Measurements from ENCODE around the gene SASH3.

DNA sequence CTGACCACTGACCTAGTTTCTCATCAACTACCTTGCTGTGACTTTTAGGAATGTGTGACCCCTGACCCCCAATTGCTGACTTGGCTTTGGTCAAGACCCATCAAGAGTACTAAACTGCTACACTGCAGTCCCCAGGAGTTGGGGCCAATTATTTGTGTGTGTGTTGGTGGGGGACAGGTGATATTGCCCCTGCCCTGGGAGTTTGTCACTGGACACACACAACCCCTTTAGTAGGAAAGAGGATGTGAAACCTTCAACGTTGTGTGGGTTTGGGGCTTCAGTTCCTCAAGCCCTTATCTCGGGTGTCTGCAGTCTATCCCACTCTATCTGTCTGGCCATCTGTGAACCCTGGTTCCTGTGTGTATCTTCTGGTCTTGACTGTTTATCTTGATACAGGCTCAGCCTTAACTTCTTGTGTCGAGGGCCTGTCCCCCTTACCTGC is 6.5 kb downstream of the SASH3 start:
- TF ChIP-seq, protein P1, sequence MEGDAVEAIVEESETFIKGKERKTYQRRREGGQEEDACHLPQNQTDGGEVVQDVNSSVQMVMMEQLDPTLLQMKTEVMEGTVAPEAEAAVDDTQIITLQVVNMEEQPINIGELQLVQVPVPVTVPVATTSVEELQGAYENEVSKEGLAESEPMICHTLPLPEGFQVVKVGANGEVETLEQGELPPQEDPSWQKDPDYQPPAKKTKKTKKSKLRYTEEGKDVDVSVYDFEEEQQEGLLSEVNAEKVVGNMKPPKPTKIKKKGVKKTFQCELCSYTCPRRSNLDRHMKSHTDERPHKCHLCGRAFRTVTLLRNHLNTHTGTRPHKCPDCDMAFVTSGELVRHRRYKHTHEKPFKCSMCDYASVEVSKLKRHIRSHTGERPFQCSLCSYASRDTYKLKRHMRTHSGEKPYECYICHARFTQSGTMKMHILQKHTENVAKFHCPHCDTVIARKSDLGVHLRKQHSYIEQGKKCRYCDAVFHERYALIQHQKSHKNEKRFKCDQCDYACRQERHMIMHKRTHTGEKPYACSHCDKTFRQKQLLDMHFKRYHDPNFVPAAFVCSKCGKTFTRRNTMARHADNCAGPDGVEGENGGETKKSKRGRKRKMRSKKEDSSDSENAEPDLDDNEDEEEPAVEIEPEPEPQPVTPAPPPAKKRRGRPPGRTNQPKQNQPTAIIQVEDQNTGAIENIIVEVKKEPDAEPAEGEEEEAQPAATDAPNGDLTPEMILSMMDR (IDR thresholded peaks at IDR 0.05): no peak
- TF ChIP-seq, protein P2, sequence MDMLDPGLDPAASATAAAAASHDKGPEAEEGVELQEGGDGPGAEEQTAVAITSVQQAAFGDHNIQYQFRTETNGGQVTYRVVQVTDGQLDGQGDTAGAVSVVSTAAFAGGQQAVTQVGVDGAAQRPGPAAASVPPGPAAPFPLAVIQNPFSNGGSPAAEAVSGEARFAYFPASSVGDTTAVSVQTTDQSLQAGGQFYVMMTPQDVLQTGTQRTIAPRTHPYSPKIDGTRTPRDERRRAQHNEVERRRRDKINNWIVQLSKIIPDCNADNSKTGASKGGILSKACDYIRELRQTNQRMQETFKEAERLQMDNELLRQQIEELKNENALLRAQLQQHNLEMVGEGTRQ (IDR thresholded peaks at IDR 0.05; ENCODE audit: borderline replicate concordance, low read depth, low read length): no peak
- TF ChIP-seq RAD21 (IDR thresholded peaks at IDR 0.05; ENCODE audit: low read length) (no peak), YY1 (IDR thresholded peaks at IDR 0.05; ENCODE audit: low read depth) (no peak), SMC3 (IDR thresholded peaks at IDR 0.05; ENCODE audit: low read depth, low read length) (no peak), FOSL2 (IDR thresholded peaks at IDR 0.05; ENCODE audit: borderline replicate concordance, low read depth) (no peak), MXI1 (IDR thresholded peaks at IDR 0.05; ENCODE audit: low read depth, low read length) (no peak), GATA2 (CRISPR knock-in tag; IDR thresholded peaks at IDR 0.05) (no peak)
- TF ChIP-seq, protein P3, sequence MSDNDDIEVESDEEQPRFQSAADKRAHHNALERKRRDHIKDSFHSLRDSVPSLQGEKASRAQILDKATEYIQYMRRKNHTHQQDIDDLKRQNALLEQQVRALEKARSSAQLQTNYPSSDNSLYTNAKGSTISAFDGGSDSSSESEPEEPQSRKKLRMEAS (IDR thresholded peaks at IDR 0.05; ENCODE audit: low read depth): no peak
- TF ChIP-seq, protein P4, sequence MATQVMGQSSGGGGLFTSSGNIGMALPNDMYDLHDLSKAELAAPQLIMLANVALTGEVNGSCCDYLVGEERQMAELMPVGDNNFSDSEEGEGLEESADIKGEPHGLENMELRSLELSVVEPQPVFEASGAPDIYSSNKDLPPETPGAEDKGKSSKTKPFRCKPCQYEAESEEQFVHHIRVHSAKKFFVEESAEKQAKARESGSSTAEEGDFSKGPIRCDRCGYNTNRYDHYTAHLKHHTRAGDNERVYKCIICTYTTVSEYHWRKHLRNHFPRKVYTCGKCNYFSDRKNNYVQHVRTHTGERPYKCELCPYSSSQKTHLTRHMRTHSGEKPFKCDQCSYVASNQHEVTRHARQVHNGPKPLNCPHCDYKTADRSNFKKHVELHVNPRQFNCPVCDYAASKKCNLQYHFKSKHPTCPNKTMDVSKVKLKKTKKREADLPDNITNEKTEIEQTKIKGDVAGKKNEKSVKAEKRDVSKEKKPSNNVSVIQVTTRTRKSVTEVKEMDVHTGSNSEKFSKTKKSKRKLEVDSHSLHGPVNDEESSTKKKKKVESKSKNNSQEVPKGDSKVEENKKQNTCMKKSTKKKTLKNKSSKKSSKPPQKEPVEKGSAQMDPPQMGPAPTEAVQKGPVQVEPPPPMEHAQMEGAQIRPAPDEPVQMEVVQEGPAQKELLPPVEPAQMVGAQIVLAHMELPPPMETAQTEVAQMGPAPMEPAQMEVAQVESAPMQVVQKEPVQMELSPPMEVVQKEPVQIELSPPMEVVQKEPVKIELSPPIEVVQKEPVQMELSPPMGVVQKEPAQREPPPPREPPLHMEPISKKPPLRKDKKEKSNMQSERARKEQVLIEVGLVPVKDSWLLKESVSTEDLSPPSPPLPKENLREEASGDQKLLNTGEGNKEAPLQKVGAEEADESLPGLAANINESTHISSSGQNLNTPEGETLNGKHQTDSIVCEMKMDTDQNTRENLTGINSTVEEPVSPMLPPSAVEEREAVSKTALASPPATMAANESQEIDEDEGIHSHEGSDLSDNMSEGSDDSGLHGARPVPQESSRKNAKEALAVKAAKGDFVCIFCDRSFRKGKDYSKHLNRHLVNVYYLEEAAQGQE (IDR thresholded peaks at IDR 0.05; ENCODE audit: low read depth, low read length): no peak
- TF ChIP-seq, protein P5, sequence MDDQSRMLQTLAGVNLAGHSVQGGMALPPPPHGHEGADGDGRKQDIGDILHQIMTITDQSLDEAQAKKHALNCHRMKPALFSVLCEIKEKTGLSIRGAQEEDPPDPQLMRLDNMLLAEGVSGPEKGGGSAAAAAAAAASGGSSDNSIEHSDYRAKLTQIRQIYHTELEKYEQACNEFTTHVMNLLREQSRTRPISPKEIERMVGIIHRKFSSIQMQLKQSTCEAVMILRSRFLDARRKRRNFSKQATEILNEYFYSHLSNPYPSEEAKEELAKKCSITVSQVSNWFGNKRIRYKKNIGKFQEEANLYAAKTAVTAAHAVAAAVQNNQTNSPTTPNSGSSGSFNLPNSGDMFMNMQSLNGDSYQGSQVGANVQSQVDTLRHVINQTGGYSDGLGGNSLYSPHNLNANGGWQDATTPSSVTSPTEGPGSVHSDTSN (IDR thresholded peaks at IDR 0.05): no peak
